COLO668 (cell line): ENCODE measurements around the gene NATD1.
"Not testable (repeated sequence)": the region's sequence is repeated elsewhere in the genome, so short reads cannot be mapped to it uniquely, and the experiment has no call there.

ENCODE experiments used
- DNase-seq: peaks from one replicate; lab custom pipeline; 2025; ENCODE audit not compliant: unreplicated experiment; lab: John Stamatoyannopoulos, UW

Gene NATD1

GRCh38 chr17:21247552-21248258, 5.5 kb downstream of the NATD1 start:
- no peak for DNase-seq

GRCh38 chr17:21246698-21247097, 6.5 kb downstream of the NATD1 start:
- DNase-seq = no peak

GRCh38 chr17:21245639-21246084, 7.5 kb downstream of the NATD1 start:
- no peak for DNase-seq

- DNase-seq = no peak
Measured at GRCh38 chr17:21243516-21244303, 9.5 kb downstream of the NATD1 start.

GRCh38 chr17:21242780-21243515, 10.3 kb downstream of the NATD1 start:
- DNase-seq = no peak

GRCh38 chr17:21242026-21242697, 11.0 kb downstream of the NATD1 start:
- DNase-seq = no peak

- DNase-seq = no peak
Measured at GRCh38 chr17:21241564-21241963, 11.6 kb downstream of the NATD1 start.

GRCh38 chr17:21240369-21241055, 12.7 kb downstream of the NATD1 start:
- no peak for DNase-seq

- DNase-seq = no peak
Measured at GRCh38 chr17:21239680-21240368, 13.4 kb downstream of the NATD1 start.

- no peak for DNase-seq
Measured at GRCh38 chr17:21235921-21236320, 17.3 kb downstream of the NATD1 start.

- no peak for DNase-seq
Measured at GRCh38 chr17:21233581-21234347, 19.4 kb downstream of the NATD1 start.

GRCh38 chr17:21232033-21232749, 21.0 kb downstream of the NATD1 start:
- no peak for DNase-seq

GRCh38 chr17:21231533-21231932, 21.7 kb downstream of the NATD1 start:
- no peak for DNase-seq

- no peak for DNase-seq
Measured at GRCh38 chr17:21228845-21229244, 24.4 kb downstream of the NATD1 start.

GRCh38 chr17:21228111-21228510, 25.1 kb downstream of the NATD1 start:
- DNase-seq = no peak

GRCh38 chr17:21227277-21227676, 25.9 kb downstream of the NATD1 start:
- not testable (repeated sequence) for DNase-seq

- no peak for DNase-seq
Measured at GRCh38 chr17:21223086-21223485, 30.1 kb downstream of the NATD1 start.

- no peak for DNase-seq
Measured at GRCh38 chr17:21218831-21219380, 34.3 kb downstream of the NATD1 start.
